Ectodermal cell (in vitro differentiated cells): ENCODE results near the gene RAI14.
A peak's percentile ranks its signal among the peaks of the same experiment; 100 is the strongest.

Experiments
- H3K27ac ChIP-seq: 2 replicates; pipeline ENCODE4 v1.7.0; 2013; ENCODE audit warnings: mild to moderate bottlenecking, low read depth, low read length; ENCODE audit not compliant: insufficient read depth, poor library complexity, severe bottlenecking
- H3K27me3 ChIP-seq: 2 replicates; pipeline ENCODE4 v1.7.0; 2013; ENCODE audit warnings: mild to moderate bottlenecking, low read length; ENCODE audit not compliant: insufficient read depth, control insufficient read depth, poor library complexity, severe bottlenecking
- H3K36me3 ChIP-seq: one replicate; pipeline ENCODE4 v1.7.0; 2013; ENCODE audit warnings: low read length; ENCODE audit not compliant: control insufficient read depth, insufficient read depth
- H3K4me1 ChIP-seq: one replicate; pipeline ENCODE4 v1.7.0; 2013; ENCODE audit warnings: low read length; ENCODE audit not compliant: control insufficient read depth, insufficient read depth
- H3K4me3 ChIP-seq: 2 replicates; pipeline ENCODE4 v1.7.0; 2013; ENCODE audit warnings: low read depth, low read length, control low read depth; ENCODE audit not compliant: insufficient read depth
- H3K9me3 ChIP-seq: 2 replicates; pipeline ENCODE4 v1.7.0; 2013; ENCODE audit warnings: mild to moderate bottlenecking, low read length, moderate library complexity; ENCODE audit not compliant: control insufficient read depth
- WGBS, 2 experiments: methylation state at CpG; one replicate each; pipeline ENCODE4 v1.1.7; 2013; ENCODE audit warnings: missing lambda C conversion rate in 2 of 2; 5-methylcytosine and 5-hydroxymethylcytosine counted together

RAI14 gene

GRCh38 chr5:34621277-34622097 is 34.6 kb upstream of the RAI14 start:
- Histone ChIP-seq H3K4me1 (no peaks in the 10 kb centered on the region), H3K4me3 (no peak overlapping the region), H3K36me3 (no peaks in the 10 kb centered on the region), H3K27me3 (no peaks in the 10 kb centered on the region), H3K9me3 (no peaks in the 10 kb centered on the region), H3K27ac (no peak overlapping the region)
- WGBS, 2 experiments = 76 to 77% methylated on average over 5 of the region's 5 CpGs

- Histone ChIP-seq H3K36me3 (no peaks in the 10 kb centered on the region), H3K27me3 (no peaks in the 10 kb centered on the region), H3K4me3 (no peak overlapping the region), H3K9me3 (no peaks in the 10 kb centered on the region), H3K4me1 (no peaks in the 10 kb centered on the region), H3K27ac (no peak overlapping the region)
- WGBS, 2 experiments = 86 to 94% methylated on average over 1 of the region's 1 CpG
These were observed 34.1 kb upstream of the RAI14 start for GRCh38 chr5:34622098-34622400.

- Histone ChIP-seq H3K4me3 (no peak overlapping the region), H3K9me3 (no peaks in the 10 kb centered on the region), H3K27me3 (no peaks in the 10 kb centered on the region), H3K36me3 (no peaks in the 10 kb centered on the region), H3K4me1 (no peaks in the 10 kb centered on the region), H3K27ac (no peak overlapping the region)
- 95 to 98% methylated on average over 3 of the region's 3 CpGs for WGBS, 2 experiments
These were observed 31.4 kb upstream of the RAI14 start for GRCh38 chr5:34624691-34625090.

- Histone ChIP-seq H3K4me3 (no peak overlapping the region), H3K4me1 (no peaks in the 10 kb centered on the region), H3K9me3 (no peaks in the 10 kb centered on the region), H3K36me3 (no peaks in the 10 kb centered on the region), H3K27me3 (no peaks in the 10 kb centered on the region), H3K27ac (no peak overlapping the region)
- WGBS, 2 experiments = 83 to 91% methylated on average over 1 of the region's 1 CpG
These were observed 30.9 kb upstream of the RAI14 start for GRCh38 chr5:34625246-34625645.

- Histone ChIP-seq H3K4me3 (no peak overlapping the region), H3K4me1 (no peaks in the 10 kb centered on the region), H3K27ac (no peak overlapping the region), H3K27me3 (no peaks in the 10 kb centered on the region), H3K9me3 (no peaks in the 10 kb centered on the region), H3K36me3 (no peaks in the 10 kb centered on the region)
- WGBS, 2 experiments = 96 to 97% methylated on average over 5 of the region's 6 CpGs
These were observed 30.1 kb upstream of the RAI14 start for GRCh38 chr5:34626036-34626435.

GRCh38 chr5:34626751-34627150 is 29.4 kb upstream of the RAI14 start:
- H3K27me3 ChIP-seq = no peaks in the 10 kb centered on the region
- H3K9me3 ChIP-seq = no peaks in the 10 kb centered on the region
- no peaks in the 10 kb centered on the region for H3K36me3 ChIP-seq
- no peak overlapping the region for H3K4me3 ChIP-seq
- H3K27ac ChIP-seq = no peak overlapping the region
- no peaks in the 10 kb centered on the region for H3K4me1 ChIP-seq
- 97 to 100% methylated on average over 4 to 5 of the region's 5 CpGs for WGBS, 2 experiments

- Histone ChIP-seq H3K4me3 (no peak overlapping the region), H3K9me3 (no peaks in the 10 kb centered on the region), H3K36me3 (no peaks in the 10 kb centered on the region), H3K27ac (peak overlapping the region; percentile 31), H3K27me3 (no peaks in the 10 kb centered on the region), H3K4me1 (no peaks in the 10 kb centered on the region)
- 64% methylated on average over 1 of the region's 1 CpG; no CpG with 5 or more reads in 1 of the 2 experiments for WGBS, 2 experiments
These were observed 28.3 kb upstream of the RAI14 start for GRCh38 chr5:34627794-34628193.

GRCh38 chr5:34628373-34628772 is 27.8 kb upstream of the RAI14 start:
- Histone ChIP-seq H3K27ac (peak overlapping the region; percentile 31), H3K27me3 (no peaks in the 10 kb centered on the region), H3K9me3 (no peaks in the 10 kb centered on the region), H3K36me3 (no peaks in the 10 kb centered on the region), H3K4me1 (no peaks in the 10 kb centered on the region), H3K4me3 (no peak overlapping the region)
- WGBS, 2 experiments = 90 to 97% methylated on average over 2 to 3 of the region's 3 CpGs

GRCh38 chr5:34630596-34630995 is 25.5 kb upstream of the RAI14 start:
- WGBS, 2 experiments = 90 to 92% methylated on average over 4 of the region's 4 CpGs
- H3K9me3 ChIP-seq = no peaks in the 10 kb centered on the region
- H3K4me3 ChIP-seq = no peak overlapping the region

GRCh38 chr5:34632807-34633422 is 23.2 kb upstream of the RAI14 start:
- Histone ChIP-seq H3K4me1 (no peaks in the 10 kb centered on the region), H3K36me3 (no peaks in the 10 kb centered on the region), H3K4me3 (no peak overlapping the region), H3K9me3 (no peaks in the 10 kb centered on the region), H3K27me3 (no peaks in the 10 kb centered on the region), H3K27ac (no peak overlapping the region)
- WGBS, 2 experiments = 71 to 73% methylated on average over 8 of the region's 8 CpGs

More at GRCh38 chr5:34630596-34630995, 25.5 kb upstream of the RAI14 start:
- Histone ChIP-seq H3K4me1 (no peaks in the 10 kb centered on the region), H3K36me3 (no peaks in the 10 kb centered on the region), H3K27ac (no peak overlapping the region), H3K27me3 (no peaks in the 10 kb centered on the region)
